Activated CD4-positive, CD25-positive, alpha-beta regulatory T cell (primary cell): ENCODE measurements around the gene KSR2.

Experiments used
- DNase-seq, 4 experiments: peaks; one replicate each; lab custom pipeline; 2025; lab: John Stamatoyannopoulos, UW

The KSR2 gene

GRCh38 chr12:117577122-117577657 lies 391.6 kb downstream of the KSR2 start:
- no peak for DNase-seq

- DNase-seq: no peak
These were observed 392.7 kb downstream of the KSR2 start for GRCh38 chr12:117576053-117576452.

- no peak for DNase-seq
These were observed 394.1 kb downstream of the KSR2 start for GRCh38 chr12:117574655-117575054.

- no peak for DNase-seq
These were observed 396.0 kb downstream of the KSR2 start for GRCh38 chr12:117572755-117573154.

- no peak for DNase-seq
These were observed 397.5 kb downstream of the KSR2 start for GRCh38 chr12:117571321-117571720.

- no peak for DNase-seq
These were observed 398.2 kb downstream of the KSR2 start for GRCh38 chr12:117570608-117571007.

- DNase-seq: no peak
These were observed 401.1 kb downstream of the KSR2 start for GRCh38 chr12:117567644-117568216.

GRCh38 chr12:117564881-117565280 lies 403.9 kb downstream of the KSR2 start:
- no peak for DNase-seq

GRCh38 chr12:117563706-117564105 lies 405.1 kb downstream of the KSR2 start:
- no peak for DNase-seq

GRCh38 chr12:117563007-117563406 lies 405.8 kb downstream of the KSR2 start:
- no peak for DNase-seq

- no peak for DNase-seq
These were observed 406.8 kb downstream of the KSR2 start for GRCh38 chr12:117561990-117562389.

- DNase-seq: no peak
These were observed 408.8 kb downstream of the KSR2 start for GRCh38 chr12:117559978-117560377.

GRCh38 chr12:117555889-117556288 lies 412.9 kb downstream of the KSR2 start:
- no peak for DNase-seq

GRCh38 chr12:117552971-117553370 lies 415.8 kb downstream of the KSR2 start:
- no peak for DNase-seq

- DNase-seq: no peak
These were observed 417.1 kb downstream of the KSR2 start for GRCh38 chr12:117551665-117552064.

- no peak for DNase-seq
These were observed 421.6 kb downstream of the KSR2 start for GRCh38 chr12:117547209-117547608.

GRCh38 chr12:117545216-117545615 lies 423.6 kb downstream of the KSR2 start:
- no peak for DNase-seq

GRCh38 chr12:117540011-117540410 lies 428.8 kb downstream of the KSR2 start:
- DNase-seq: no peak

- no peak for DNase-seq
These were observed 429.9 kb downstream of the KSR2 start for GRCh38 chr12:117538926-117539325.

GRCh38 chr12:117538032-117538690 lies 430.6 kb downstream of the KSR2 start:
- DNase-seq: no peak

- no peak for DNase-seq
These were observed 435.1 kb downstream of the KSR2 start for GRCh38 chr12:117533687-117534086.

GRCh38 chr12:117530796-117531195 lies 438.0 kb downstream of the KSR2 start:
- no peak for DNase-seq

GRCh38 chr12:117528538-117528937 lies 440.3 kb downstream of the KSR2 start:
- no peak for DNase-seq

GRCh38 chr12:117527479-117527855 lies 441.3 kb downstream of the KSR2 start:
- DNase-seq: no peak
